GM19397 (cell line): ENCODE data around the gene TMEM164.
"Not testable (repeated sequence)": the region's sequence is repeated elsewhere in the genome, so short reads cannot be mapped to it uniquely, and the experiment has no call there.

Source experiments
- ATAC-seq: cut with Tn5 transposase; IDR thresholded peaks from one replicate; pipeline ENCODE4 v1.9.1; 2021; ENCODE audit warnings: mild to moderate bottlenecking, moderate library complexity; ENCODE audit not compliant: unreplicated experiment

Gene TMEM164

DNA sequence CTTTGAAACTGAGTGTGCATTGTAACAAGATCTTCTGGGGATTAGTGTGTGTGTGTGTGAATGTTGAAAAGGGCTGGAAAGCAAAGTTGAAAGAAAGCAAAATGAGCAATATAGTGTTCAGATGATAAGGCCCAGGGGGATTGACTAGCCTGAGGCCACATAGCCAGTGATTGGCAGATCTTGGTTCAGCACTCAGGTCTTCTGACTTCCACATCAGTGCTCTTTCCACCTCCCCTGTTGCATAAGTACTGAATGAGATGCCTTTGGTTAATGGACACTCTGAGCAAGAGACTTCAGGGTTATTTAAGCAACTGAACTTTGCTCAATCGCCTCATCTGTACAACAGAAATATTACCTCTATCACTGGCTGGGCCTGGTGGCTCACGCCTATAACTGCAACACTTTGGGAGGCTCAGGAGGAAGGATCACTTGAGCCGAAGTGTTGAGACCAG lies 120.4 kb downstream of the TMEM164 start:
- no peak for ATAC-seq

DNA sequence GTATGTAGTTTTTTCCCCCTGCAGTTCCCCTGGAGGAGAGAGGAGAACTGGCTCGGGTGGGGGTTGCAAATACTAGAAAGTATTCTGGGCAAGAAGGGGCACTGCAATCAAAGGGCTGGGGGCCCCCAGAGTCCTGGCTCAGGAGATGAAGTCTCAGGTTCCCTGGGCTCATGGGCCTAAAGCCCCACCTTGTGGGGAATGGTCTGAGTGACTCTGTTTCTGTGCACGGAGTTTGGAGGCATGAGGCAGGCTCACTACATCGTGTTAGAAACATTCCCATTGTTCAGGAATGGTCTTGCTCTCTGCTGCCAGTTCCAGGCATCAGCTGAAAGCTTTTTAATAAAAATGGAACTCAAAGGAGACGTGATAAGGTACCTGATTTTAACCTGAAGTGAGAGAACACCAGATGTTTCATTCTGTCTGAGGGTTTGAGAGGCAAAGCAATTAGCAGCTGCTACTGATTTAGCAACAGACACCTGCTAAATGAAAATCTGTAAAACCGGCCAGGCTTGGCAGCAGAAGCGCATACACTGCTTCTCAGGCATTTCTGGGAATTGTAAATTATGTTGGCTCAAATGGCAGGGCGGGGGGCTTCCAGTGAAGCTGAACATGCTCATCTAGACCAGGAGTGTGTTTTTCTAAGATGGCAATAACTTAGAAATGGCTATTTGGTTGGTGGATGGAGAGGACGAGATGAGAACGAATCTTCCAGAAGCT lies 122.7 kb downstream of the TMEM164 start:
- no peak for ATAC-seq

GRCh38 chrX:110131031-110131430 lies 128.1 kb downstream of the TMEM164 start:
- ATAC-seq, result no peak

DNA sequence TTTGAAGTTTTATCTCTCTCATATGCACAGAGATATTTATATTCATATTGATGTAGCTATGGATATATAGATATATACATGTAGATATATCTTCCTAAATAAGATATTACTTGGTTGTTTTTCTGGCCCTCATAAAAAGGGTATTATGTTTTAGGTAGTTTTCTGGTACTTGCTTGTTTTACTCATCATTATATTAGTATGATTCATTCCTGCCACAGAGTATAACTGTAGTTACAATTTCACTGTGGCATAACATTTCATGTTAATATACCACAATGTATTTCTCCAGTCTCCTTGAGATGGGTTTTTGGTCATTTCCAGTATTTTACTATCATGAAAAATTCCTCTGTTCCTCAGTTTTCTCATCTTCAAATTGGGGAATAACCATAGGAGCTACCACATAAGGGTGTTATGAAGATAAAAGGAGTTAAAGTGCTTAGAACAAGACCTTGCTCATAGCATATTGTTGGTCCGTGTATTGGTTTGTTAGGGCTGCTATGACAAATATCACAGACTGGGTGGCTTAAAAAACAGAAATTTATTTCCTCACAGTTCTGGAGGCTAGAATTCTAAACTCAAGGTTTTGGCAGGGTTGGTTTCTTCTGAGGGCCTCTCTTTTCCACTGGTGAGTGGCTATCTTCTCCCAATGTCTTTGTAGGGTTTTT lies 129.7 kb downstream of the TMEM164 start:
- no peak for ATAC-seq

DNA sequence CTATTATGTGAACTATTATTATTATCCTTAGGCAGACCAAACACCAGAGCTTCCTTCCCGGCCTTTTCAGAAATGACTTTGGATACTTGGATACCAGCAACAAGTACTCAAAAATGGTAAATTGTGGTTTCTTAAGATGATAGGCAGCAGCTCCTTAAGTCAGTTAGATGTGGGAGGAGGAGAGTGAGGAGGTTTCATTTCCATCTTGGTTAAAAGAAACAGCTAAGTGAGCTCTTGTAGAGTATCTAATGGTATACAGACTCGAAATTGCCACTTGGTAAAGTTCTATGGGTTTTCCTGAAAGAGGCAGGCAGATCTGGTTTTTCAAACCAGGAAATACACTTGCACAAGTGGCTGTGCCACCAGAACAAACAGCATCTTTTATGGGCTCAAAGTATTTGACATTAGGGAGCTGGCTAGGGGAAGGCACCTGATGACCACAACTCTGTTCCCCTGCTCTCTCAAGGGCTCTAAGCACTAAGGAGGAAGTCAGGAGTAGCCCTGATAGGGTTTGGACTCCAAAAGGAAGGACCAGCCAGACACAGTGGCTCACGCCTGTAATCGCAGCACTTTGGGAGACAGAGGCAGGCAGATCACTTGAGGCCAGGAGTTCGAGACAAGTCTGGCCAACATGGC lies 130.9 kb downstream of the TMEM164 start:
- ATAC-seq, result no peak

GRCh38 chrX:110135618-110136017 lies 132.7 kb downstream of the TMEM164 start:
- no peak for ATAC-seq

DNA sequence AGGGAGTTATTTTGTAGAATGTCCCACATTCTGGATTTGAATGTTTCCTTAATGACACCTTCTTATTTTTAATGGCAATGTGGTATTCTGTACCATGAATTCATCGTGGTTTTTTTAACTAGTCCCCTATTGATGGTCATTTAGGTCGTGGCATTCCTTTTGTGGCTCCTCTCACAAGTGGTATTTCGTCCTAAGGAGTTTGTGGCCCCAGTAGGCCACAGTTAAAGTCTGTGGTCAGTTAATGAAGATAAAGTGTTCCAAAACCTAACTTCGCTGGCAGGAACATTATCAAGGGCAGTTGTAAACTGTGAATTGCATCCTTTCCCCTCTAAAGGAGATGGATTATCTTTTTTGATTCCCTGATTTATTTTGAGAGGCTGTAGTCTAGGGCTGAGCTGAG lies 133.2 kb downstream of the TMEM164 start:
- ATAC-seq, result no peak

- no peak for ATAC-seq
These were observed 135.6 kb downstream of the TMEM164 start for GRCh38 chrX:110138557-110138956.

DNA sequence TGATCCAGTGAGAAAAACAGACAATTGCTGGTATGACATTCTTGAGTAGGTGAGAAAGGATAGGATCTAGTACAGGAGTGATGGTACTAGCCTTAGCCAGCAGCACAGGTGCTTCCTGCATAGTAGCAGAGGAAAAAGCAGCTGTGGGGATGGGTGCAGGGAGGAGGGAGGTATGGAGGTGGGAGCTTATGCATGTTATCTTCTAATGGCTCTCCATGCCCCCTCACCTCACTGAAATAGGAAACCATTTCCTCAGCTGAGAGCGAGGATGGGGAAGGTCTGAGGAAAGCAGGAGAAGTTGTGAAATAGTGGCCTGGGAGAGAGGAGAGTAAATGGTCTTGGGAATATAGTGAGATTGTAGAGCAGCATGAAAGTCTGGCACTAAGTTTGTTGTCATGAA lies 136.3 kb downstream of the TMEM164 start:
- no peak for ATAC-seq

DNA sequence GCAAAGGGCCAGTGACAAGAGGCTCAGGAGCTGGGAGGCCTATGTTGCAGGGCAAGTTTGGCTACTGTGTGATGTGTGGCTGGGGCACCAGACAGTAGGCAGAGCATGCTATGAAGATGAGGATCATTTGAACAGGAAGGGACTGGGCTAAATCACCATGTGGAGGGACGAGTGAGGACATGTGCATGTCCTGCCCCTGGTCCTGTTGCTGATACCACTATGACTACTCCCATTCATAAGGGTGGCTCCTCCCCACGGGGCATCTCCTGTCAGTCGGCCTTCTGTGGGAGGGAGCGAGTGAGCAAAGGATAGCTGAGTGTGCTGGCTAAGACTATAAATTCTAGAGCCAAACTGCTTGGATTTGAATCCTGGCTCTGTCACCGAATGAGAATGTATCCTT lies 139.2 kb downstream of the TMEM164 start:
- no peak for ATAC-seq

- ATAC-seq, result no peak
These were observed 140.7 kb downstream of the TMEM164 start for GRCh38 chrX:110143454-110144210.

DNA sequence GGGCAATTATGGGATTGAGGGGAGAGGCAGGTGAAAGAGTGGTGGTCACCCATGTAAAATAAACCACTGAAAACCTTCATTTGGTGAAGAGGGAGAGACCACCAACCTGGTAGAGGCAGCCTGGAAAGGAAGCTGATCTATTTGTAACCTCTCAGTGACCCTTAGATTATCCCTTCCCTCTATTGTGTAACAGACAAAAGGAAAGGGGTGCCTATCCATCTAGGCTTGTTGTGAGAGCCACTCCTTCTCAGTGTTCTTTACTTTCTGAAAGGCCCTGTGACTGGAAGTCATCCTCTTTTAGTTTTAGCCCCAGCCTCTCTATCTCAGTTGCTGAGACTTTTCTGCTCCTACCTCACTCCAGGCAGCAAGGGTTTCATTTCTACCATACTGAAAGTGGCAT lies 142.4 kb downstream of the TMEM164 start:
- no peak for ATAC-seq

- no peak for ATAC-seq
These were observed 142.9 kb downstream of the TMEM164 start for GRCh38 chrX:110145854-110146253.

- no peak for ATAC-seq
These were observed 143.6 kb downstream of the TMEM164 start for GRCh38 chrX:110146521-110146920.

DNA sequence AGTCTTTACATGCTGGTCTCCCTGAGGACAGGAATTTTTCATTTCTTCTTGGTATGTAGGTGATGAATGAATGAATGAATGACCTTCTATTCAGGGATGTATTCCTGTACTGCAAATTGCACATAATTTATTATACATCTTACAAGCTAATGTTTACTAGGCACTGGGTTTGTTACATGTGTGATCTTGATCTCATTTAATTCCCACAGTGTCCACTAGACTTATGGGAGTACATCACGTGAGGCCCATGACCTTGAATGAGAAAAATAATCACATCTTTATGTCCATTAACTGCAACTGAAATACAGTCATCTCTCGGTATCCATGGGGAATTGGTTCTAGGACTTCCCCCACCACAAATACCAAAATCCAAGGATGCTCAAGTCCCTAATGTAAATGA lies 150.3 kb downstream of the TMEM164 start:
- no peak for ATAC-seq

DNA sequence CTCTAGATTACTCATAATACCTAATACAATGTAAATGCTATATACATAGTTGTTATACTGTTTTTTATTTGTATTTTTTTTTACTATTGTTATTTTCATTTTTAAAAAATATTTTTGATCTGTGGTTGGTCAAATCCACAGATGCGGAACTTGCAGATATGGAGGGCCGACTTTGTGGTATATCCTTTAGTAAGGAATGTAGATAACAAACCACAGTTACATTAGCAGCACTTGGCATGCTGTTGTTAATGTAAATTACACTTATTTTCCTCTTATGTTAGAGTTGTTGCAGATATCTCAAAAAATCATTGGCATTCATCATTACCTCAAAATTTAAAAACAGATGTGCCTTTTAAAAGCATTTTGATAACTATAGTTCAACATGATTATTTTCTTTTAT lies 151.0 kb downstream of the TMEM164 start:
- no peak for ATAC-seq

DNA sequence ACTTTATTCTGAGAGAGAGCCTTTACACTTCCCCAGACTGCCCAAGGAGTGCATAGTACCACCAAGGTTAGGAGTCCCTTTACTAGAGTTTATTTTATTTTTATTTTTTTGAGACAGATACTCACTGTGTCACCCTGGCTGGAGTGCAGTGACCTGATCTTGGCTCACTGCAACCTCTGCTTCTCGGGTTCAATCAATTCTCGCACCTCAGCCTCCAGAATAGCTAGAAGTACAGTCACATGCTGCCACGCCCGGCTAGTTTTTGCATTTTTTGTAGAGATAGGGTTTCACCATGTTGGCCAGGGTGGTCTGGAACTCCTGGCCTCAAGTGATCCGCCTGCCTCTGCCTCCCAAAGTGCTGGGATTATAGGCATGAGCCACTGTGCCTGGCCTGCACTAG lies 151.4 kb downstream of the TMEM164 start:
- ATAC-seq, result not testable (repeated sequence)

DNA sequence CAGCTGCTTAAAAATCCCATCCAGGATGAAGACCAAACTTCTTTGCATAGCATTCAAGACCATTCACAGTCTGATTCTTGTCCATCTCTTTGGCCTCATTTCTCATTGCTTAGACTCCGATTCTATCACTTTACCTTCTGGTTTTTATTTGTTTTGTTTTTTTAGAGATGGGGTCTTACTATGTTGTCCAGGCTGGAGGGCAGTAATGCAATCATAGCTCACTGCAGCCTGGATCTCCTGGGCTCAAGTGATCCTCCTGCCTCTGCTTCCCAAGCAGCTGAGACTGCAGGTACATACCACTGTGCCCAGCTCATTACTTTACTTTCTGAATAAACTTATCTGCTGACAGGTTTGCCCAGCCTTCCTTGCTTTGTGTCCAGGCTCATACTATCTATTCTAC lies 152.8 kb downstream of the TMEM164 start:
- ATAC-seq, result no peak

GRCh38 chrX:110156167-110156754 lies 153.3 kb downstream of the TMEM164 start:
- ATAC-seq, result no peak

DNA sequence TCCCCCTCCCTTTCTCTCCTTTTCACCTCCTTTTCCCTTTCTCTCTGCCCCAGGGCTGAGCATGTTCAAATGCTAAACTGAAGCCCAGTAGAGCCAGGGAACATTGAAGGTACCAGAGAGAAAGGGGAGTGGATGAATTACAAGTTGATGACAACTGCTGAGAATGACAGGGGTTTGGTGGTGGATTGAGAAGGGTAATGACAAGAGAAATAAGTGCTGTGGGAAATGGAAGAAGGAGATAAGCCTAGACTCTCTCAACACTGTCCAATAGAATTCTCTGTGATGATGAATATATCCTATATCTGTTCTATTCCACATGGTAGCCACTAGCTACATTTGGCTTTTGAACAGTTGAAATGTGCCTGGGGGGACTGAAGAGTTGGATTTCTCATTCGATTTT lies 154.5 kb downstream of the TMEM164 start:
- no peak for ATAC-seq

DNA sequence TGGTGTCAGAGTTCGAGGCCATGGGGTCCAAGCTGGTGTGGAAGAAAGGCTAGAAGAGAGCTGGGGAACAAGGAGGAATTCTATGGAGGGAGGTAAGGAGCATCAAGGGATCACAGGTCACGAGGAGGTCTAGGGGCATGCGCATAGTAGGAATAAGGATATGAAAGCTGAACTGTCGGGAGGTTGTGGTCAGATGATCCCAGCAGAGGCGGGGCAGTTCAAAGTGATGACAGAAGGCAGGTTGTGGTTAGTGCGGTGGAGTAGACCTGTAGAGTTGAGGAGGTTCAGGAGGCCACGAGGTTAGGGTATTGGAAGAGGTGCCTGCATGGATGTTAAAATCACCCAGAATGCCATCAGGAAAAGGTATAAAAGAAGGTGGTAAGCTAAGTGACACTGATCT lies 156.3 kb downstream of the TMEM164 start:
- no peak for ATAC-seq
